NCI-H1092 treated with DMSO at 0.1 percent for 48 hours (cell line): ENCODE results near the gene GPR55.

Experiments used
- DNase-seq: peaks from one replicate; lab custom pipeline; 2025; lab: John Stamatoyannopoulos, UW

The GPR55 gene

GRCh38 chr2:230919240-230919639, 5.8 kb downstream of the GPR55 start:
- no peak for DNase-seq

GRCh38 chr2:230916218-230916617, 8.8 kb downstream of the GPR55 start:
- no peak for DNase-seq

GRCh38 chr2:230915319-230915718, 9.7 kb downstream of the GPR55 start:
- no peak for DNase-seq

- no peak for DNase-seq
These were observed 10.2 kb downstream of the GPR55 start for GRCh38 chr2:230914886-230915285.

GRCh38 chr2:230913406-230914143, 11.5 kb downstream of the GPR55 start:
- no peak for DNase-seq

- DNase-seq = no peak
These were observed 12.3 kb downstream of the GPR55 start for GRCh38 chr2:230912724-230913123.

- no peak for DNase-seq
These were observed 13.0 kb downstream of the GPR55 start for GRCh38 chr2:230912046-230912445.

GRCh38 chr2:230910546-230911177, 14.4 kb downstream of the GPR55 start:
- no peak for DNase-seq

- DNase-seq = no peak
These were observed 15.0 kb downstream of the GPR55 start for GRCh38 chr2:230909841-230910545.

GRCh38 chr2:230908595-230909191, 16.3 kb downstream of the GPR55 start:
- no peak for DNase-seq

- no peak for DNase-seq
These were observed 16.9 kb downstream of the GPR55 start for GRCh38 chr2:230908092-230908594.

- no peak for DNase-seq
These were observed 17.5 kb downstream of the GPR55 start for GRCh38 chr2:230907361-230908091.

- DNase-seq = no peak
These were observed 18.4 kb downstream of the GPR55 start for GRCh38 chr2:230906471-230907230.

GRCh38 chr2:230905448-230906421, 19.3 kb downstream of the GPR55 start:
- DNase-seq = no peak

GRCh38 chr2:230904856-230905447, 20.1 kb downstream of the GPR55 start:
- DNase-seq = no peak

- no peak for DNase-seq
These were observed 21.6 kb downstream of the GPR55 start for GRCh38 chr2:230903231-230904150.

GRCh38 chr2:230902180-230902899, 22.7 kb downstream of the GPR55 start:
- peak; percentile 14 for DNase-seq

GRCh38 chr2:230901006-230901405, 24.0 kb downstream of the GPR55 start:
- DNase-seq = no peak
